ENCODE data around the gene CYP2S1. TPM values are rescaled to one million over a fixed set of nuclear protein-coding genes. Genes with fewer than 3 reads are reported as not detected.
"Not testable (repeated sequence)": the region's sequence is repeated elsewhere in the genome, so short reads cannot be mapped to it uniquely, and the experiment has no call there.

CYP2S1 gene
- total RNA-seq, 2 donors from 2014 or later: 8.6 to 26.7 TPM

GRCh38 chr19:41198559-41198958 is 5.5 kb downstream of the CYP2S1 start:
- H3K36me3 Mint-ChIP-seq (ENCODE audit: low read depth): peaks cover 26% of the 10 kb centered on the region

GRCh38 chr19:41203371-41203770 is 10.4 kb downstream of the CYP2S1 start:
- H3K27me3 Mint-ChIP-seq (ENCODE audit: insufficient read depth): peaks cover 4% of the 10 kb centered on the region
- Histone ChIP-seq H3K27me3 (ENCODE audit: control insufficient read depth, insufficient read depth, low read length, poor library complexity, severe bottlenecking) (peaks cover 6% of the 10 kb centered on the region), H3K4me1 (ENCODE audit: control insufficient read depth, insufficient read depth, low read length) (no peaks in the 10 kb centered on the region), H3K36me3 (ENCODE audit: control insufficient read depth, insufficient read depth, low read length) (no peaks in the 10 kb centered on the region), H3K9me3 (ENCODE audit: control insufficient read depth, low read length) (no peaks in the 10 kb centered on the region), H3K9ac (ENCODE audit: extremely low read depth, low read length, poor library complexity, severe bottlenecking) (no peak overlapping the region), H3K27ac (ENCODE audit: low read depth, low read length) (no peak overlapping the region), H3K4me3 (ENCODE audit: low read length) (no peak overlapping the region)
- H3K9me3 Mint-ChIP-seq: no peaks in the 10 kb centered on the region
- TF ChIP-seq CTCF (conservative IDR thresholded peaks at IDR 0.05): no peak
- H3K27ac Mint-ChIP-seq: no peak overlapping the region
- peaks cover 44% of the 10 kb centered on the region for H3K36me3 Mint-ChIP-seq (ENCODE audit: low read depth)
- 93 to 95% methylated on average over 15 to 18 of the region's 18 CpGs for WGBS, 2 experiments (ENCODE audit: insufficient coverage in 1 of 2, insufficient read length in 1 of 2)
- no peaks in the 10 kb centered on the region for H3K4me1 Mint-ChIP-seq
- no peak for DNase-seq
- H3K4me3 Mint-ChIP-seq: no peak overlapping the region

More at GRCh38 chr19:41198559-41198958, 5.5 kb downstream of the CYP2S1 start:
- Histone ChIP-seq H3K36me3 (ENCODE audit: control insufficient read depth, insufficient read depth, low read length) (no peaks in the 10 kb centered on the region), H3K4me1 (ENCODE audit: control insufficient read depth, insufficient read depth, low read length) (no peaks in the 10 kb centered on the region), H3K27me3 (ENCODE audit: control insufficient read depth, insufficient read depth, low read length, poor library complexity, severe bottlenecking) (no peaks in the 10 kb centered on the region), H3K4me3 (ENCODE audit: low read length) (no peak overlapping the region), H3K27ac (ENCODE audit: low read depth, low read length) (no peak overlapping the region), H3K9me3 (ENCODE audit: control insufficient read depth, low read length) (no peaks in the 10 kb centered on the region), H3K9ac (ENCODE audit: extremely low read depth, low read length, poor library complexity, severe bottlenecking) (no peak overlapping the region)
- no peaks in the 10 kb centered on the region for H3K27me3 Mint-ChIP-seq (ENCODE audit: insufficient read depth)
- 94% methylated on average over 11 of the region's 11 CpGs; no CpG with 5 or more reads in 1 of the 2 experiments for WGBS, 2 experiments (ENCODE audit: insufficient coverage in 1 of 2, insufficient read length in 1 of 2)
- DNase-seq: no peak
- H3K4me3 Mint-ChIP-seq: no peak overlapping the region
- no peaks in the 10 kb centered on the region for H3K9me3 Mint-ChIP-seq
- peaks cover 7% of the 10 kb centered on the region for H3K4me1 Mint-ChIP-seq
- no peak overlapping the region for H3K27ac Mint-ChIP-seq
- TF ChIP-seq CTCF (conservative IDR thresholded peaks at IDR 0.05): no peak

- H3K9me3 Mint-ChIP-seq; H3K27ac ChIP-seq (ENCODE audit: low read depth, low read length); H3K4me1 Mint-ChIP-seq; H3K9ac ChIP-seq (ENCODE audit: extremely low read depth, low read length, poor library complexity, severe bottlenecking); H3K4me1 ChIP-seq (ENCODE audit: control insufficient read depth, insufficient read depth, low read length); H3K27me3 Mint-ChIP-seq (ENCODE audit: insufficient read depth); H3K27me3 ChIP-seq (ENCODE audit: control insufficient read depth, insufficient read depth, low read length, poor library complexity, severe bottlenecking); H3K36me3 ChIP-seq (ENCODE audit: control insufficient read depth, insufficient read depth, low read length); H3K4me3 Mint-ChIP-seq; H3K4me3 ChIP-seq (ENCODE audit: low read length); H3K9me3 ChIP-seq (ENCODE audit: control insufficient read depth, low read length): not testable (repeated sequence)
- Mint-ChIP-seq H3K36me3 (ENCODE audit: low read depth) (peaks cover 40% of the 10 kb centered on the region), H3K27ac (peak overlapping the region; percentile 80)
- peak; percentile 91 for TF ChIP-seq CTCF (conservative IDR thresholded peaks at IDR 0.05)
- WGBS, 2 experiments (ENCODE audit: insufficient coverage in 1 of 2, insufficient read length in 1 of 2): 20 to 54% methylated on average over 2 to 7 of the region's 7 CpGs
- DNase-seq: peak; percentile 93
Measured at GRCh38 chr19:41204338-41204737, 11.3 kb downstream of the CYP2S1 start.

Measured in endodermal cell (in vitro differentiated cells).